H9 (cell line): Measurements from ENCODE around the gene RB1. TPM values are rescaled to one million over a fixed set of nuclear protein-coding genes. Genes with fewer than 3 reads are reported as not detected.

Experiments used
- DNase-seq: peaks from one replicate; pipeline ENCODE4 v3.0.0-alpha.2; 2017
- H2AFZ ChIP-seq: one replicate; pipeline ENCODE4 v1.6.1; 2013; ENCODE audit warnings: mild to moderate bottlenecking, low read length, control low read depth, moderate library complexity
- H2AK5ac ChIP-seq: 2 replicates; pipeline ENCODE4 v1.6.1; 2013; ENCODE audit warnings: low read length, control low read depth, mixed read lengths; ENCODE audit not compliant: insufficient read length
- H2BK120ac ChIP-seq: one replicate; pipeline ENCODE4 v1.6.1; 2013; ENCODE audit warnings: low read depth, mild to moderate bottlenecking, low read length, control low read depth, inconsistent platforms; ENCODE audit not compliant: poor library complexity, severe bottlenecking
- H2BK12ac ChIP-seq: 2 replicates; pipeline ENCODE4 v1.6.1; 2013; ENCODE audit warnings: low read length, control low read depth, mixed read lengths, low read depth; ENCODE audit not compliant: insufficient read length
- H2BK15ac ChIP-seq: 2 replicates; pipeline ENCODE4 v1.6.1; 2013; ENCODE audit warnings: low read depth, low read length, control low read depth
- H2BK20ac ChIP-seq: one replicate; pipeline ENCODE4 v1.6.1; 2013; ENCODE audit warnings: low read depth, mild to moderate bottlenecking, low read length, control low read depth, inconsistent platforms; ENCODE audit not compliant: poor library complexity, severe bottlenecking
- H2BK5ac ChIP-seq: 2 replicates; pipeline ENCODE4 v1.6.1; 2013; ENCODE audit warnings: low read length, control low read depth, mixed read lengths; ENCODE audit not compliant: insufficient read length
- H3K14ac ChIP-seq: 2 replicates; pipeline ENCODE4 v1.6.1; 2013; ENCODE audit warnings: low read length, control low read depth; ENCODE audit not compliant: insufficient read depth
- H3K18ac ChIP-seq: 2 replicates; pipeline ENCODE4 v1.6.1; 2013; ENCODE audit warnings: low read depth, mild to moderate bottlenecking, mixed read lengths, low read length, control low read depth; ENCODE audit not compliant: insufficient read length
- H3K23ac ChIP-seq: 2 replicates; pipeline ENCODE4 v1.6.1; 2013; ENCODE audit warnings: low read length, control low read depth, mixed read lengths, low read depth; ENCODE audit not compliant: insufficient read length
- H3K23me2 ChIP-seq: 2 replicates; pipeline ENCODE4 v1.6.1; 2013; ENCODE audit warnings: low read depth, mild to moderate bottlenecking, mixed read lengths, low read length, control low read depth; ENCODE audit not compliant: insufficient read length, poor library complexity, severe bottlenecking
- H3K27ac ChIP-seq: 2 replicates; pipeline ENCODE4 v1.5.1; 2013; ENCODE audit warnings: low read length, control low read depth, mixed read lengths, low read depth; ENCODE audit not compliant: insufficient read length
- H3K27me3 ChIP-seq: 2 replicates; pipeline ENCODE4 v1.6.1; 2013; ENCODE audit warnings: low read length, control low read depth, inconsistent platforms; ENCODE audit not compliant: insufficient read depth
- H3K4ac ChIP-seq: 2 replicates; pipeline ENCODE4 v1.6.1; 2013; ENCODE audit warnings: low read depth, mild to moderate bottlenecking, control low read depth, inconsistent platforms, low read length, moderate library complexity
- H3K4me1 ChIP-seq: 2 replicates; pipeline ENCODE4 v1.6.1; 2013; ENCODE audit warnings: low read length, control low read depth, inconsistent platforms; ENCODE audit not compliant: insufficient read depth
- H3K4me2 ChIP-seq: 2 replicates; pipeline ENCODE4 v1.6.1; 2013; ENCODE audit warnings: low read length, control low read depth, mixed read lengths; ENCODE audit not compliant: insufficient read length, insufficient read depth
- H3K56ac ChIP-seq: 2 replicates; pipeline ENCODE4 v1.6.1; 2013; ENCODE audit warnings: low read depth, mild to moderate bottlenecking, mixed read lengths, low read length, control low read depth; ENCODE audit not compliant: insufficient read length
- H3K79me1 ChIP-seq: 2 replicates; pipeline ENCODE4 v1.6.1; 2013; ENCODE audit warnings: low read depth, mild to moderate bottlenecking, moderate library complexity, low read length, control low read depth, inconsistent platforms; ENCODE audit not compliant: insufficient read depth, poor library complexity, severe bottlenecking
- H3K79me2 ChIP-seq: 2 replicates; pipeline ENCODE4 v1.6.1; 2013; ENCODE audit warnings: low read length, control low read depth, inconsistent platforms; ENCODE audit not compliant: insufficient read depth
- H3K9ac ChIP-seq: 2 replicates; pipeline ENCODE4 v1.6.1; 2013; ENCODE audit warnings: low read length, control low read depth, mixed read lengths; ENCODE audit not compliant: insufficient read length; ENCODE audit errors: extremely low read depth
- H3K9me3 ChIP-seq: one replicate; pipeline ENCODE4 v1.6.1; 2013; ENCODE audit warnings: low read depth, low read length, inconsistent platforms; ENCODE audit not compliant: control insufficient read depth
- H3T11ph ChIP-seq: one replicate; pipeline ENCODE4 v1.6.1; 2013; ENCODE audit warnings: mild to moderate bottlenecking, low read length, control low read depth, inconsistent platforms
- H4K20me1 ChIP-seq: one replicate; pipeline ENCODE4 v1.6.1; 2013; ENCODE audit not compliant: control insufficient read depth, insufficient read length, insufficient read depth
- H4K5ac ChIP-seq: 2 replicates; pipeline ENCODE4 v1.6.1; 2013; ENCODE audit warnings: low read depth, mild to moderate bottlenecking, mixed read lengths, low read length, control low read depth; ENCODE audit not compliant: insufficient read length
- H4K8ac ChIP-seq: replicated peaks from 2 replicates; pipeline ENCODE4 v1.6.1; 2013; ENCODE audit warnings: low read length, control low read depth, mixed read lengths, low read depth; ENCODE audit not compliant: insufficient read length
- H4K91ac ChIP-seq: 2 replicates; pipeline ENCODE4 v1.6.1; 2013; ENCODE audit warnings: low read depth, mild to moderate bottlenecking, moderate library complexity, mixed read lengths, low read length, control low read depth; ENCODE audit not compliant: insufficient read length
- H3K27ac Mint-ChIP-seq, 3 experiments: 2 replicates in 2 of 3; 3 replicates in 1 of 3; pipeline ENCODE4 v1.8.0; 2020 to 2021; ENCODE audit warnings: mixed read lengths in 3 of 3, mild to moderate bottlenecking in 1 of 3, moderate library complexity in 1 of 3
- H3K27me3 Mint-ChIP-seq: 2 replicates; pipeline ENCODE4 v1.8.0; 2021; ENCODE audit warnings: low read depth, mild to moderate bottlenecking, moderate library complexity, mixed read lengths
- H3K36me3 Mint-ChIP-seq, 3 experiments: 2 replicates in 2 of 3; 3 replicates in 1 of 3; pipeline ENCODE4 v1.8.0; 2020 to 2021; ENCODE audit warnings: low read depth in 3 of 3, mixed read lengths in 3 of 3; ENCODE audit not compliant: insufficient read depth in 1 of 3
- H3K4me1 Mint-ChIP-seq, 2 experiments: 2 replicates each; pipeline ENCODE4 v1.8.0; 2020; ENCODE audit warnings: mixed read lengths in 2 of 2
- H3K4me3 Mint-ChIP-seq, 2 experiments: 2 replicates in 1 of 2; 3 replicates in 1 of 2; pipeline ENCODE4 v1.8.0; 2020 to 2021; ENCODE audit warnings: mild to moderate bottlenecking in 2 of 2, mixed read lengths in 2 of 2, moderate library complexity in 1 of 2
- H3K9me3 Mint-ChIP-seq, 2 experiments: 2 replicates in 1 of 2; 3 replicates in 1 of 2; pipeline ENCODE4 v1.8.0; 2020; ENCODE audit warnings: mild to moderate bottlenecking in 2 of 2, mixed read lengths in 2 of 2, moderate library complexity in 1 of 2
- CTCF ChIP-seq: fragments of 200-600 bp; sonication (generic); conservative IDR thresholded peaks from 3 replicates; pipeline ENCODE4 v1.8.0; 2021; ENCODE audit warnings: antibody characterized with exemption, mild to moderate bottlenecking
- total RNA-seq: library from RNA; stranded (reverse); gene quantifications from 2 replicates; pipeline ENCODE4 v1.2.1, GENCODE V29; 2021

The RB1 gene
- total RNA-seq, 1 experiment from 2014 or later: 20.5 TPM

GRCh38 chr13:48258002-48258401 lies 45.5 kb upstream of the RB1 start:
- Mint-ChIP-seq H3K36me3 (peaks cover 23 to 77% (median 70%) of the 10 kb centered on the region in 3 experiments; a peak in 6 of 7 replicates), H3K4me1 (peaks cover 3 to 4% of the 10 kb centered on the region in 2 experiments; a peak in 1 of 4 replicates), H3K4me3 (no peak overlapping the region), H3K27me3 (no peaks in the 10 kb centered on the region), H3K9me3 (no peaks in the 10 kb centered on the region), H3K27ac (no peak overlapping the region)
- Histone ChIP-seq H2BK120ac (no peak overlapping the region), H4K91ac (no peak overlapping the region), H4K20me1 (no peaks in the 10 kb centered on the region), H3K23me2 (no peaks in the 10 kb centered on the region), H3K27ac (no peak overlapping the region), H2BK12ac (no peak overlapping the region), H3K4ac (no peak overlapping the region), H3K79me2 (no peaks in the 10 kb centered on the region), H2AK5ac (no peak overlapping the region), H3K56ac (no peak overlapping the region), H2BK20ac (no peak overlapping the region), H3K4me2 (no peak overlapping the region), H3T11ph (no peak overlapping the region), H3K27me3 (no peaks in the 10 kb centered on the region), H2AFZ (no peak overlapping the region), H3K18ac (no peak overlapping the region), H4K5ac (no peak overlapping the region), H4K8ac (no peak overlapping the region), H2BK15ac (no peak overlapping the region), H3K79me1 (no peaks in the 10 kb centered on the region), H3K9me3 (no peaks in the 10 kb centered on the region), H2BK5ac (no peak overlapping the region), H3K23ac (no peak overlapping the region), H3K14ac (no peak overlapping the region), H3K4me1 (no peaks in the 10 kb centered on the region), H3K9ac (no peak overlapping the region)
- no peak for TF ChIP-seq CTCF
- no peak for DNase-seq
